ENCODE results near the gene SCAPER.

The SCAPER gene

DNA sequence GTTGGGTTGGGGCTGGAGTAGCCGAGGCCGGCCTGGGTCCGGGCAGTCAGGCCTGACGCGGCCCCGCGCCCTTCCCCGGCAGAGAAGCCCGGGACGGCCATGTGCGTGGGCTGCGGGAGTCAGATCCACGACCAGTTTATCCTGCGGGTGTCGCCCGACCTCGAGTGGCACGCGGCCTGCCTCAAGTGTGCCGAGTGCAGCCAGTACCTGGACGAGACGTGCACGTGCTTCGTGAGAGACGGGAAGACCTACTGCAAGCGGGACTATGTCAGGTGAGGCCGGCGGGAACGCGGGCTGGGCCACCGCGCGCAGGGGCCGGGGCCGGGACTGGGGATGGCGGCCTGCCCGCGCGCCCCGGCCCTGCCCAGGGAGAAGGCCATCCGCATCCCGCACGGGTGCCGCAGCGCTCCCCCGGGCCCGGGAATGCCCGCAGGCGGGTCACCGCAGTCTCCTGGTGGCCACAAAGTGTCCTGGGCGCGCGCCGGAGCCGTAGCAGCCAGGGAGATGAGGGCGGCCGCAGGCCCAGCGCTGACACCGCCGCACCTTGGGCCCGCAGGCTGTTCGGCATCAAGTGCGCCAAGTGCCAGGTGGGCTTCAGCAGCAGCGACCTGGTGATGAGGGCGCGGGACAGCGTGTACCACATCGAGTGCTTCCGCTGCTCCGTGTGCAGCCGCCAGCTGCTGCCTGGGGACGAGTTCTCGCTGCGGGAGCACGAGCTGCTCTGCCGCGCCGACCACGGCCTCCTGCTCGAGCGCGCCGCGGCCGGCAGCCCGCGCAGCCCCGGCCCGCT is 567.2 kb downstream of the SCAPER start:
- DNase-seq (ENCODE audit: extremely low spot score, insufficient read length, low read depth) = no peak
- FAIRE-seq = no peak

DNA sequence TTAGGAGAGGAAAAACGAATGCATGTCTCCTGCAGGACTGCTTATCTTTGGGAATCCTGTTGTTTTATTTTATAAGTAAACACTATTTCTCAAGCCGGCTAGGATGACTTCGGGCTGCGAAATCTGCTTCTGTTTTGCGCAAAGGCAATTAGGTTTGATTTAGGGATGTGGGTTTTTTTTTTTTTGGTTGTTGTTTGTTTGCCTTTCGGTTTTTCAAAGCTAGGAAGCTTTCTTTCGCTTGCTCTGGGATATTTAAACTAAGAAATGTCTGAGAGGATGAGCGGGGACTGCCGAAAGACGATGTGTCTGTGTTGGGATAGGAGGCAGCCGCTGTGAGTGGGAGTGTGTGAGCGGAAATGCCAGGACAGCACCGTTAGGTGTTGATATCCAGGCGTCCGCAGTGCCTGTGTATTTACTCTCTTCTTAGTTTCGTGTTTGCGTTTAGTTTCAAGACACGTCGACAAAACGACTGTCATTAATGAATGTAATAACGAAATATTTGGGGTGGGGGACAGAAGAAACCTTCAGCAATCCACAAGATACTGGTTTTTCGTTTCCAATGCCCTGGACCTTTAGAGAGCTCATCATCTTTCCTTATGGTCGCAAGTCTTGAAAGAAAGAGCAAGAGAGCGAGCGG is 568.0 kb downstream of the SCAPER start:
- DNase-seq (ENCODE audit: extremely low spot score, insufficient read length, low read depth) = no peak
- peak; percentile 38 for FAIRE-seq

- DNase-seq (ENCODE audit: extremely low spot score, insufficient read length, low read depth) = peak; percentile 87
- peak; percentile 81 for FAIRE-seq
Measured at GRCh38 chr15:76336254-76337058, 568.7 kb downstream of the SCAPER start, which contains the start of gene ISL2. Gene ISL2, plus strand, starts transcription at chr15:76336773. Its CDS starts 111 bp downstream, at chr15:76336884.

- FAIRE-seq = peak; percentile 46
- no peak for DNase-seq (ENCODE audit: extremely low spot score, insufficient read length, low read depth)
Measured at GRCh38 chr15:76335307-76336253, 569.6 kb downstream of the SCAPER start.

DNA sequence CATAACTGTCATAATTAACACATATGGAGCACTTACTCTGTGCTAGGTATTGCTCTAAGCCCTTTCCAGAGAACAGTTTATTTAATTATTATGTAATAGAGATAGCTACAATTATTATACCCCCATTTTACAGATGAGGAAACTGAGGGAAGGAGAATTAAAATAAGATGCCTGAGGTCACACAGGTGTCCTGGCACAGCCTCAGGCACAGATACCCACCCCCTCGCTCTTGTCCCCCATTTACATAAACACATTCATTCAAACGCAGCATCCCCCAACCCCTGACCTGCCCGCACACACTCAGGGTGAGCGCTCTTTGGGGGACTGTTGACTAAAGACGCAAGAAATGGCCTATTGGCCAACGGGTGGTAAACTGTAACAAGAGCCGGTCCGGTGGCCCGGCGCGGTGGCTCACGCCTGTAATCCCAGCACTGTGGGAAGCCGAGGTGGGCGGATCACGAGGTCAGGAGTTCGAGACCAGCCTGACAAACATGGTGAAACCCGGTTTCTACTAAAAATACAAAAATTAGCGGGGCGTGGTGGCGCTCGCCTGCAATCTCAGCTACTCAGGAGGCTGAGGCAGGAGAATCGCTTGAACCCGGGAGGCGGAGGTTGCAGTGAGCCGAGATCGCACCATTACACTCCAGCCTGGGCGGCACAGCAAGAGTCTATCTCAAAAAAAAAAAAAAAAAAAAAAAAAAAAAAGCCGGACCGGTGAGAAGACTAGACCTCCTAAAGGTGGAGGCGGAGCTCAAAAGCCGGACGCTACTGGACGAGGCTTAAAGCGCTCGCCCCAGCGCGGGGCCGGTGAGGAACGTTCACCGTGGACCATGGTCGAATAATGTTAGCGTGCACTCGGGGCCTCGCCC is 570.5 kb downstream of the SCAPER start:
- DNase-seq (ENCODE audit: extremely low spot score, insufficient read length, low read depth) (no peak), FAIRE-seq (no peak)

- FAIRE-seq (no peak), DNase-seq (ENCODE audit: extremely low spot score, insufficient read length, low read depth) (no peak)
Measured at GRCh38 chr15:76333720-76334437, 571.3 kb downstream of the SCAPER start.

- no peak for FAIRE-seq
Measured at GRCh38 chr15:76333309-76333708, 571.8 kb downstream of the SCAPER start.

GRCh38 chr15:76332796-76333195 is 572.3 kb downstream of the SCAPER start:
- FAIRE-seq = no peak
- DNase-seq (ENCODE audit: extremely low spot score, insufficient read length, low read depth) = no peak

More at GRCh38 chr15:76333309-76333708, 571.8 kb downstream of the SCAPER start:
- DNase-seq (ENCODE audit: extremely low spot score, insufficient read length, low read depth) = no peak

GRCh38 chr15:76330080-76330680 is 575.0 kb downstream of the SCAPER start:
- DNase-seq (ENCODE audit: extremely low spot score, insufficient read length, low read depth) (no peak), FAIRE-seq (no peak)

GRCh38 chr15:76328958-76329357 is 576.2 kb downstream of the SCAPER start:
- DNase-seq (ENCODE audit: extremely low spot score, insufficient read length, low read depth) (no peak), FAIRE-seq (no peak)

DNA sequence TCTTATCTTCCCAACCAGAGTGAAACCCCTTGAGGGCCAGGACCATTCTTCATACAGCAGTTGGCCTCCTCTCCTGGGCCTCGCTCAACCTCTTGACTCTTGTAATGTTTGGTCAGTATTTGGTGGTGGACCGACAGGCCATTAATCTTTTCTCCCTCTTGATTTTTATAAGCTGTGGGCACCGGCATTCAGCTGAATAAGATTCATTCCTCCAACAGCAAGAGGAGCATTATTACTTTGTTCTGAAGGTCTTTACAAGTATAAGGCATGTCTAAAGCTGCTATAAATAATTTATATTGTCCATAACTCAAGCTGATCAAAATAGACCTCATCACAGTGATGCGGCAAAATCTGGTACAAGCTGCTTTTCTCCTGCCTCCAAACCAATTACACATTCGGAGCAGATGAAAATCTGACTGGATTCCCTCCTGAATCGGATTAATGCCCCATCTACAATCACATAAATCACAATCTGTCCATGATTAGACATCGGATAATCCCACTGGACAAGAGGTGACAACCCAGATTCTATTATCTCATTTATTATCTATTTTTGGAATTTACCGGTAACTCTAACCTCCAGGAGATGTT is 576.9 kb downstream of the SCAPER start:
- no peak for DNase-seq (ENCODE audit: extremely low spot score, insufficient read length, low read depth)
- FAIRE-seq = no peak

- FAIRE-seq (no peak), DNase-seq (ENCODE audit: extremely low spot score, insufficient read length, low read depth) (no peak)
Measured at GRCh38 chr15:76327191-76328105, 577.7 kb downstream of the SCAPER start.

DNA sequence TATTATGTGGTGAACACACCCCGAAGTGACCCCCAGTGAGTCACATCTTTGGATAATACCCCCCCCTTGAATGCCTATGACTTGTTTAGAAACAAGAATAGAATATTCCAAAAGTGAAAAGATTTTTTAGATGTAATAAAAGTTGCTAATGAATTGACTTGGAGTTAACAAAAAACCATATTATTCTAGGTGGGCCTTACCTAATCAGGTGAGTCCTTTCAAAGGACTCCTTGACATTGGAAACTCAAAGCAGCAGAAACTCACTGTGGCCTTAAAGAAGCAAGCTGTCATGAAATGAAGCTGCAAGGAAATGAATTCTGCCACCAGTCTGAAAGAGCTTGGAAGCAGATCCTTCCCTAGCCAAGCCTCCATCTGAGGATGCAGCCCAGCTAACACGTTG is 579.4 kb downstream of the SCAPER start:
- no peak for FAIRE-seq
- DNase-seq (ENCODE audit: extremely low spot score, insufficient read length, low read depth) = no peak

- FAIRE-seq (no peak), DNase-seq (ENCODE audit: extremely low spot score, insufficient read length, low read depth) (no peak)
Measured at GRCh38 chr15:76324066-76324465, 581.1 kb downstream of the SCAPER start.

DNA sequence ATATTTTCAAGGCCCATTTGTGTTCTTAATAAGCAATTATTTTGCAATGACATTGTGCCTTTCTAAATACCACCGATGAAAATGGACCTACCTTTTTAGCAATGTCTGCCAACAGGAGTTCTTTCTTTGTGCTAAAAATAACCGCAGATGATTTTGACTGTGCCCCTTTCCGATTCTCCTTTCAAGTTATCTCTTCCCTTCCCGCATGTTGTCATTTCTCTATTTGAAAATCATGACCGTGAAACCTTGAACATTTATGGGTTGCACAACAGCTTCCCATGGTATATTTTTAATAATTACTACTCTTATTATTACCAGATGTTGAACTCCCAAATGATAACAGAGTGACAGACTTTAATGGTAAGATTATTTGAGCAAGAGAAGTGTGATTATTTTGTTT is 583.5 kb downstream of the SCAPER start:
- FAIRE-seq (no peak), DNase-seq (ENCODE audit: extremely low spot score, insufficient read length, low read depth) (no peak)

GRCh38 chr15:76321171-76321570 is 584.0 kb downstream of the SCAPER start:
- DNase-seq (ENCODE audit: extremely low spot score, insufficient read length, low read depth) = no peak

More at GRCh38 chr15:76321171-76321570, 584.0 kb downstream of the SCAPER start:
- no peak for FAIRE-seq

All from GM18507 (cell line).